CD8-positive, alpha-beta memory T cell (primary cell): ENCODE results near the gene CLPTM1. TPM values are rescaled to one million over a fixed set of nuclear protein-coding genes. Genes with fewer than 3 reads are reported as not detected.

Experiments used
- CTCF ChIA-PET: fragments of 350-600 bp; sonication (Branson Sonifier 250); formaldehyde crosslinking; loops from one replicate; lab custom pipeline; 2021; ENCODE audit warnings: antibody characterized with exemption; lab: Charles Lee
- POLR2A ChIA-PET: fragments of 350-600 bp; sonication (Branson Sonifier 250); formaldehyde crosslinking; loops from one replicate; lab custom pipeline; 2021; ENCODE audit warnings: antibody characterized with exemption; lab: Charles Lee
- DNase-seq, 5 donors: peaks; one replicate each; pipeline versions ENCODE4 v3.0.0 to v3.0.0-alpha.2; 2020 to 2022; ENCODE audit warnings: mixed read lengths in 1 of 5
- H3K27ac ChIP-seq: one replicate; pipeline ENCODE4 v1.7.0; 2013; ENCODE audit warnings: low read depth, mild to moderate bottlenecking, low read length, moderate library complexity
- H3K27me3 ChIP-seq: 2 replicates; pipeline ENCODE4 v1.7.0; 2013; ENCODE audit warnings: low read length, mild to moderate bottlenecking; ENCODE audit not compliant: insufficient read depth, poor library complexity, severe bottlenecking
- H3K36me3 ChIP-seq: 2 replicates; pipeline ENCODE4 v1.7.0; 2013; ENCODE audit warnings: mild to moderate bottlenecking, low read length, moderate library complexity; ENCODE audit not compliant: insufficient read depth
- H3K4me1 ChIP-seq: 2 replicates; pipeline ENCODE4 v1.7.0; 2013; ENCODE audit warnings: mild to moderate bottlenecking, low read length, moderate library complexity; ENCODE audit not compliant: insufficient read depth
- H3K4me3 ChIP-seq: 2 replicates; pipeline ENCODE4 v1.7.0; 2013; ENCODE audit warnings: mild to moderate bottlenecking, low read length
- H3K9me3 ChIP-seq: 2 replicates; pipeline ENCODE4 v1.7.0; 2013; ENCODE audit warnings: mild to moderate bottlenecking, low read length
- H3K27ac Mint-ChIP-seq, 8 donors: one replicate each; pipeline ENCODE4 v1.8.0; 2020 to 2021; ENCODE audit warnings: mixed read lengths in 8 of 8, mild to moderate bottlenecking in 6 of 8, inconsistent platforms in 3 of 8, moderate library complexity in 3 of 8
- H3K27me3 Mint-ChIP-seq, 2 donors: one replicate each; pipeline ENCODE4 v1.8.0; 2020 to 2021; ENCODE audit warnings: mixed read lengths in 2 of 2, mild to moderate bottlenecking in 1 of 2, moderate library complexity in 1 of 2
- H3K36me3 Mint-ChIP-seq, 3 donors: one replicate each; pipeline ENCODE4 v1.8.0; 2020 to 2021; ENCODE audit warnings: mixed read lengths in 3 of 3, inconsistent platforms in 1 of 3, mild to moderate bottlenecking in 1 of 3
- H3K4me1 Mint-ChIP-seq, 3 donors: one replicate each; pipeline ENCODE4 v1.8.0; 2020 to 2021; ENCODE audit warnings: mixed read lengths in 3 of 3, inconsistent platforms in 1 of 3, mild to moderate bottlenecking in 1 of 3
- H3K4me3 Mint-ChIP-seq, 7 donors: one replicate each; pipeline ENCODE4 v1.8.0; 2020 to 2021; ENCODE audit warnings: mixed read lengths in 7 of 7, mild to moderate bottlenecking in 6 of 7, moderate library complexity in 4 of 7, inconsistent platforms in 2 of 7
- H3K9me3 Mint-ChIP-seq, 5 donors: one replicate each; pipeline ENCODE4 v1.8.0; 2020 to 2022; ENCODE audit warnings: mixed read lengths in 5 of 5, mild to moderate bottlenecking in 3 of 5, moderate library complexity in 2 of 5, inconsistent platforms in 1 of 5
- polyA plus RNA-seq: library from polyadenylated mRNA; unstranded; fragments of 300-500 nt; fragmentation: Illumina TruSeq; gene quantifications from one replicate; pipeline ENCODE4 v1.2.3, GENCODE V29; 2021
- total RNA-seq, 2 experiments: library from RNA; stranded (reverse); gene quantifications; one replicate each; pipeline ENCODE4 v1.2.3, GENCODE V29; 2021

Gene CLPTM1
- total and polyA plus RNA-seq, 3 experiments from 2014 or later: 27.5 to 82.5 (median 78.6) TPM

DNA sequence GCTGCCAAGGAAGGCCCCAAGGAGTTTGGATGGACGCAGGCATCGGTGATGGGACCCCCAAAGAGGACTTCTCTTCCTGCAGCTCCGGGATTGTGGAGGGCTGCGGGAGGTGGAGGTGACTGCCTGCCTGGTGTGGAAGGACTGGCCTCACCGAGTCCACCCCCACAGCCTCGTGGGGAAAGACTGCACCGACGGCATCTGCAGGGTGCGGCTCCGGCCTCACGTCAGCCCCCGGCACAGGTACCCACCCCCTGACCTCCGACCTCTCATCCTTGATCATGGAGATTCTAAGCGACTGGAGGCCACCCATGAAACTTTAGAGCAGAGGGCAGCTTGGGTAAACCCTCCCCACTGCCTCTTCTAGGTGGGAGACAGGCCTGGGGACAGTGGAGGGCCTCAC, 66.8 kb downstream of the CLPTM1 start:
- Histone ChIP-seq H3K4me3 (no peak overlapping the region), H3K36me3 (no peaks in the 10 kb centered on the region), H3K9me3 (no peaks in the 10 kb centered on the region), H3K27ac (no peak overlapping the region), H3K27me3 (no peaks in the 10 kb centered on the region), H3K4me1 (peaks cover 3% of the 10 kb centered on the region)
- POLR2A ChIA-PET: no interaction called here
- no peaks in the 10 kb centered on the region for H3K27me3 Mint-ChIP-seq
- H3K36me3 Mint-ChIP-seq: peaks cover 0 to 43% (median 5%) of the 10 kb centered on the region in 3 donors
- peak overlapping the region in 2 of 8 donors; percentile 42 to 79 for H3K27ac Mint-ChIP-seq
- CTCF ChIA-PET: interaction anchor here (1.8 kb wide), 1 partner anchor 38 kb away, joined by 4 read pairs; no protein-coding TSS in a partner anchor
- no peak overlapping the region for H3K4me3 Mint-ChIP-seq
- no peaks in the 10 kb centered on the region for H3K9me3 Mint-ChIP-seq
- DNase-seq: no peak
- H3K4me1 Mint-ChIP-seq: peaks cover 2 to 9% (median 3%) of the 10 kb centered on the region in 3 donors

DNA sequence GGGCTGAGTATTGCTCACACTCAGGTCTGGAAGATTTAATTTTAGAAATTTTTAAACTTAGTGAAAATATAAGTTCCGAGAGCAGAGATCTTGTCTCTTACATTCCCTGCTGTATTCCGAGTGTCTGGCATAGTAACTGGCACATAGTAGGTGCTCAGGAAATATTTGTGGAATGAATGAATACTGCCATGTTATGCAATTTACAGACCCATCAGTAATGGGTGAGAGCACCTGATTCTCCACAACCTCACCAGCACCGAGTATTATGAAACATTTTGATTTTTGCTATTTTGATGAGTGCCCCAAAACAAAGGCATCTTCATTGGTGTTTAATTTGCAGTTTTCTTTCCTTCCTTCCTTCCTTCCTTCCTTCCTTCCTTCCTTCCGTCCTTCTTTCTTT, 67.9 kb downstream of the CLPTM1 start:
- Histone ChIP-seq H3K9me3 (no peaks in the 10 kb centered on the region), H3K4me1 (no peaks in the 10 kb centered on the region), H3K36me3 (peaks cover 4% of the 10 kb centered on the region), H3K27ac (no peak overlapping the region), H3K27me3 (no peaks in the 10 kb centered on the region), H3K4me3 (no peak overlapping the region)
- ChIA-PET CTCF (no interaction called here), POLR2A (no interaction called here)
- Mint-ChIP-seq H3K9me3 (no peaks in the 10 kb centered on the region), H3K4me1 (peaks cover 0 to 7% (median 0%) of the 10 kb centered on the region in 3 donors), H3K36me3 (peaks cover 0 to 49% (median 8%) of the 10 kb centered on the region in 3 donors), H3K27me3 (no peaks in the 10 kb centered on the region), H3K27ac (peak overlapping the region in 1 of 8 donors; percentile 82), H3K4me3 (no peak overlapping the region)
- no peak for DNase-seq

- CTCF ChIA-PET: no interaction called here
- peaks cover 14% of the 10 kb centered on the region for H3K36me3 ChIP-seq
- H3K4me1 Mint-ChIP-seq: no peaks in the 10 kb centered on the region
- no peaks in the 10 kb centered on the region for H3K4me1 ChIP-seq
- no peak overlapping the region for H3K27ac ChIP-seq
- no peak overlapping the region for H3K4me3 ChIP-seq
- no peak overlapping the region for H3K27ac Mint-ChIP-seq
- POLR2A ChIA-PET: no interaction called here
- H3K27me3 Mint-ChIP-seq: no peaks in the 10 kb centered on the region
- H3K9me3 ChIP-seq: no peaks in the 10 kb centered on the region
- H3K4me3 Mint-ChIP-seq: no peak overlapping the region
- no peaks in the 10 kb centered on the region for H3K9me3 Mint-ChIP-seq
- peaks cover 0 to 53% (median 7%) of the 10 kb centered on the region in 3 donors for H3K36me3 Mint-ChIP-seq
- no peaks in the 10 kb centered on the region for H3K27me3 ChIP-seq
- no peak for DNase-seq
Observed at GRCh38 chr19:45025264-45025663, 70.1 kb downstream of the CLPTM1 start.

- no peak overlapping the region for H3K4me3 Mint-ChIP-seq
- ChIA-PET POLR2A (no interaction called here), CTCF (interaction anchor here (1.1 kb wide), 1 partner anchor 34 kb away, joined by 3 read pairs; no protein-coding TSS in a partner anchor)
- no peak overlapping the region for H3K27ac ChIP-seq
- no peaks in the 10 kb centered on the region for H3K9me3 ChIP-seq
- no peaks in the 10 kb centered on the region for H3K27me3 Mint-ChIP-seq
- H3K36me3 ChIP-seq: peaks cover 19% of the 10 kb centered on the region
- no peaks in the 10 kb centered on the region for H3K9me3 Mint-ChIP-seq
- no peak overlapping the region for H3K4me3 ChIP-seq
- H3K4me1 ChIP-seq: no peaks in the 10 kb centered on the region
- H3K27ac Mint-ChIP-seq: peak overlapping the region in 2 of 8 donors; percentile 14 to 48
- no peaks in the 10 kb centered on the region for H3K27me3 ChIP-seq
- H3K4me1 Mint-ChIP-seq: no peaks in the 10 kb centered on the region
- no peak for DNase-seq
- H3K36me3 Mint-ChIP-seq: peaks cover 0 to 58% (median 10%) of the 10 kb centered on the region in 3 donors
Observed at GRCh38 chr19:45027371-45027770, 72.2 kb downstream of the CLPTM1 start.

GRCh38 chr19:45030825-45031224, 75.6 kb downstream of the CLPTM1 start:
- Histone ChIP-seq H3K36me3 (peaks cover 19% of the 10 kb centered on the region), H3K27me3 (no peaks in the 10 kb centered on the region), H3K9me3 (no peaks in the 10 kb centered on the region), H3K4me3 (no peak overlapping the region), H3K27ac (no peak overlapping the region), H3K4me1 (no peaks in the 10 kb centered on the region)
- ChIA-PET POLR2A (no interaction called here), CTCF (interaction anchor here (0.7 kb wide), 1 partner anchor 55 kb away, joined by 3 read pairs; no protein-coding TSS in a partner anchor)
- H3K27ac Mint-ChIP-seq: peak overlapping the region in 1 of 8 donors; percentile 54
- no peak for DNase-seq
- no peaks in the 10 kb centered on the region for H3K9me3 Mint-ChIP-seq
- H3K36me3 Mint-ChIP-seq: peaks cover 0 to 71% (median 16%) of the 10 kb centered on the region in 3 donors
- H3K4me1 Mint-ChIP-seq: no peaks in the 10 kb centered on the region
- H3K4me3 Mint-ChIP-seq: peak overlapping the region in 1 of 7 donors; percentile 30
- no peaks in the 10 kb centered on the region for H3K27me3 Mint-ChIP-seq

DNA sequence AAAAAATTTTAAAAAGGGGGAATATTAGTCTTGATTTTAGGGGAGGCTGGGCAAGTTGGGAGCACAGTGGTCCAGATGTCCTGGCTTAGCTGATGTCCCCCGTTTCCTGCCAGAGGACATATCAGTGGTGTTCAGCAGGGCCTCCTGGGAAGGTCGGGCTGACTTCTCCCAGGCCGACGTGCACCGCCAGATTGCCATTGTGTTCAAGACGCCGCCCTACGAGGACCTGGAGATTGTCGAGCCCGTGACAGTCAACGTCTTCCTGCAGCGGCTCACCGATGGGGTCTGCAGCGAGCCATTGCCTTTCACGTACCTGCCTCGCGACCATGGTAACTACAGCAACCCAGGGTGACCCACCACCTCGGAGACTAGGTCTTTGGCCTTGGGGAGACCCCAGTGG, 77.2 kb downstream of the CLPTM1 start:
- Histone ChIP-seq H3K9me3 (no peaks in the 10 kb centered on the region), H3K4me3 (no peak overlapping the region), H3K36me3 (peaks cover 17% of the 10 kb centered on the region), H3K27ac (no peak overlapping the region), H3K27me3 (no peaks in the 10 kb centered on the region), H3K4me1 (no peaks in the 10 kb centered on the region)
- Mint-ChIP-seq H3K4me3 (no peak overlapping the region), H3K9me3 (no peaks in the 10 kb centered on the region), H3K27me3 (no peaks in the 10 kb centered on the region), H3K4me1 (no peaks in the 10 kb centered on the region), H3K36me3 (peaks cover 0 to 70% (median 13%) of the 10 kb centered on the region in 3 donors), H3K27ac (peak overlapping the region in 2 of 8 donors; percentile 15 to 53)
- ChIA-PET POLR2A (no interaction called here), CTCF (no interaction called here)
- no peak for DNase-seq

- H3K4me3 Mint-ChIP-seq: peak overlapping the region in 1 of 7 donors; percentile 48
- H3K4me1 Mint-ChIP-seq: peaks cover 18 to 24% (median 20%) of the 10 kb centered on the region in 3 donors
- H3K27me3 ChIP-seq: no peaks in the 10 kb centered on the region
- DNase-seq: no peak
- H3K36me3 Mint-ChIP-seq: peaks cover 0 to 63% (median 12%) of the 10 kb centered on the region in 3 donors
- peaks cover 14% of the 10 kb centered on the region for H3K4me1 ChIP-seq
- no peak overlapping the region for H3K27ac ChIP-seq
- H3K27me3 Mint-ChIP-seq: peaks cover 0 to 2% of the 10 kb centered on the region in 2 donors
- H3K36me3 ChIP-seq: peaks cover 10% of the 10 kb centered on the region
- no peaks in the 10 kb centered on the region for H3K9me3 Mint-ChIP-seq
- H3K27ac Mint-ChIP-seq: no peak overlapping the region
- H3K4me3 ChIP-seq: no peak overlapping the region
- no peaks in the 10 kb centered on the region for H3K9me3 ChIP-seq
- ChIA-PET POLR2A (no interaction called here), CTCF (interaction anchor here (1.0 to 2.3 kb wide), 2 partner anchors 24 to 47 kb away, joined by 3 to 7 read pairs; no protein-coding TSS in a partner anchor)
Observed at GRCh38 chr19:45035755-45036154, 80.6 kb downstream of the CLPTM1 start.

GRCh38 chr19:45037393-45038169, 82.4 kb downstream of the CLPTM1 start:
- CTCF ChIA-PET: interaction anchor here (1.5 to 2.3 kb wide), 2 partner anchors 20 to 22 kb away, joined by 4 to 13 read pairs; no protein-coding TSS in a partner anchor
- POLR2A ChIA-PET: interaction anchor here (2.1 kb wide), 2 partner anchors 54 to 141 kb away, joined by 5 read pairs; partner anchors contain the start of gene BLOC1S3
- H3K4me1 Mint-ChIP-seq: peaks cover 29 to 38% (median 32%) of the 10 kb centered on the region in 3 donors
- no peak overlapping the region for H3K27ac ChIP-seq
- no peak for DNase-seq
- no peaks in the 10 kb centered on the region for H3K9me3 Mint-ChIP-seq
- peak overlapping the region in 5 of 8 donors; percentile 42 to 82 (median 60) for H3K27ac Mint-ChIP-seq
- peaks cover 24% of the 10 kb centered on the region for H3K4me1 ChIP-seq
- H3K9me3 ChIP-seq: no peaks in the 10 kb centered on the region
- peaks cover 0 to 2% of the 10 kb centered on the region in 2 donors for H3K27me3 Mint-ChIP-seq
- H3K4me3 ChIP-seq: no peak overlapping the region
- H3K36me3 ChIP-seq: peaks cover 19% of the 10 kb centered on the region
- H3K4me3 Mint-ChIP-seq: peak overlapping the region; percentile 62 to 100 (median 89)
- H3K27me3 ChIP-seq: no peaks in the 10 kb centered on the region
- H3K36me3 Mint-ChIP-seq: peaks cover 0 to 66% (median 17%) of the 10 kb centered on the region in 3 donors
